Duodenal mucosa (tissue), 2 donors: ENCODE data around the gene IDI2.

ENCODE experiments used
- H3K27ac ChIP-seq: one replicate; pipeline ENCODE4 v1.7.0; 2013; ENCODE audit warnings: low read depth, low read length
- H3K27me3 ChIP-seq, 2 donors: one replicate each; pipeline ENCODE4 v1.7.0; 2013; ENCODE audit warnings: low read length in 2 of 2, control low read depth in 1 of 2; ENCODE audit not compliant: insufficient read depth in 2 of 2, control insufficient read depth in 1 of 2
- H3K36me3 ChIP-seq, 2 donors: one replicate each; pipeline ENCODE4 v1.7.0; 2013; ENCODE audit warnings: low read length in 2 of 2, control low read depth in 1 of 2; ENCODE audit not compliant: insufficient read depth in 2 of 2, control insufficient read depth in 1 of 2
- H3K4me1 ChIP-seq, 2 donors: one replicate each; pipeline ENCODE4 v1.7.0; 2013; ENCODE audit warnings: low read length in 2 of 2, control low read depth in 1 of 2; ENCODE audit not compliant: insufficient read depth in 2 of 2, control insufficient read depth in 1 of 2
- H3K4me3 ChIP-seq, 2 donors: one replicate each; pipeline ENCODE4 v1.7.0; 2013; ENCODE audit warnings: low read length in 2 of 2, low read depth in 1 of 2
- H3K9ac ChIP-seq, 2 donors: one replicate each; pipeline ENCODE4 v1.7.0; 2013; ENCODE audit warnings: low read length in 2 of 2, low read depth in 1 of 2
- H3K9me3 ChIP-seq, 2 donors: one replicate each; pipeline ENCODE4 v1.7.0; 2013; ENCODE audit warnings: low read length in 2 of 2, control low read depth in 1 of 2; ENCODE audit not compliant: control insufficient read depth in 1 of 2

IDI2 gene

DNA sequence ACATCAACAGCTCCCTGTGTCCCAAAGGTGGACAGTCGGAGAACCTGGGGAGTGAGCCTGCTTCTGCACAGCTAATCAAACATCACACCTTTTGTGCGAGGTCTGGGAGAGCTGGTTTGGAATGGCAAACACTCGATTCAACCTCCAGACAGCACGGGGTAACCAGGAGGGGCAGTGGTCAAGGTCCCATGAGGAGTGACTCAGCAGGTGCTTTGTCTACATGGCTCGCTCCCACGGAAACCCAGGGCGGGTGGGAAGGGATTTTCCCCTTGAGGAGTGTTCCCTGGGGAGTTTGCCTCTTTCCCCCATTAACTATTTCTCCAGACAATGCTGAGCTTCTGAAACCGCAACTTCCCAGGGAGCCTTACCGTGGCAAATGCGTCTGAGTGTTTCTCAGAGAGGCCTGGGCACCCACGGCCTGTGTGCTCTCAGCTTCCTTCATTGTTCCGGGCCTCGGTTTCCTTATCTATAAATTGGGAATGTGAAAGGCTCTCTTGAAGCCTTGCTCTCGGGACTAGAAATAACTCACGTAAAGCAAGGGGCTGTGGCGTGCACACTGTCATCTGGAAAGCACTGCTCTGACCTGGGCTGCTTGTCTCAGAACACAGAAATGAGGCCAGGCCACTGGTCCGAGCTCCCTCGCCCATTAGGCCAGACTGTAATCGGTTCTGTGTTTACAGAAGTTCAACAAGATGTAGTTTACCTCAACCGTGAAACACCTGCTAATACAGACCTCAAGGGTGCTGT is 51.4 kb downstream of the IDI2 start:
- no peak overlapping the region for H3K4me3 ChIP-seq
- H3K36me3 ChIP-seq = no peaks in the 10 kb centered on the region
- no peaks in the 10 kb centered on the region for H3K27me3 ChIP-seq
- peaks cover 7 to 12% of the 10 kb centered on the region in 2 donors for H3K9me3 ChIP-seq
- H3K9ac ChIP-seq = no peak overlapping the region
- H3K4me1 ChIP-seq = peaks cover 5 to 12% of the 10 kb centered on the region in 2 donors
- H3K27ac ChIP-seq = no peak overlapping the region

DNA sequence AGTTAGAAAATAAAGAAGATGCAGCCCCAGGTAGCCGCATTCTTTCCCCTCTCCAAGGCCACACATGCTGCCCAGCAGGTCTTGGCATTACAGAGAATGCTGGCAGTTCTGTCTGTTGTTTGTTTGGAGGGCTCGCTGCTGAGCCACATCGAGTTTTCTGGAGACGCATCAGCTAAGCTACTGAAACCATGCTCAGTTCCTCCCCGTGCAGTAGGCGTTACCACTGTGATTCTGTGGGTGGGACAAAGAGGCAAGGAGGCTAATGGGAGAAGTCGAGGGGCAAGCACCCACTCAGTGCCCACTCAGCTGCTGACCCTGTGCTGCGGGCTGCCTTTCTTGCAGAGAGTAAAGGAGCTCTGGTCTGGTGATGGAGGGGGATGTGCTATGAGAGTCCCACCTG is 52.9 kb downstream of the IDI2 start:
- no peak overlapping the region for H3K4me3 ChIP-seq
- no peaks in the 10 kb centered on the region for H3K9me3 ChIP-seq
- no peak overlapping the region for H3K9ac ChIP-seq
- no peaks in the 10 kb centered on the region for H3K36me3 ChIP-seq
- no peak overlapping the region for H3K27ac ChIP-seq
- H3K4me1 ChIP-seq = peaks cover 12% of the 10 kb centered on the region in 2 donors
- no peaks in the 10 kb centered on the region for H3K27me3 ChIP-seq

- Histone ChIP-seq H3K27me3 (no peaks in the 10 kb centered on the region), H3K9ac (no peak overlapping the region), H3K27ac (no peak overlapping the region), H3K36me3 (no peaks in the 10 kb centered on the region), H3K9me3 (no peaks in the 10 kb centered on the region), H3K4me1 (peaks cover 12% of the 10 kb centered on the region in 2 donors), H3K4me3 (no peak overlapping the region)
Measured at GRCh38 chr10:971613-972012, 54.0 kb downstream of the IDI2 start.

DNA sequence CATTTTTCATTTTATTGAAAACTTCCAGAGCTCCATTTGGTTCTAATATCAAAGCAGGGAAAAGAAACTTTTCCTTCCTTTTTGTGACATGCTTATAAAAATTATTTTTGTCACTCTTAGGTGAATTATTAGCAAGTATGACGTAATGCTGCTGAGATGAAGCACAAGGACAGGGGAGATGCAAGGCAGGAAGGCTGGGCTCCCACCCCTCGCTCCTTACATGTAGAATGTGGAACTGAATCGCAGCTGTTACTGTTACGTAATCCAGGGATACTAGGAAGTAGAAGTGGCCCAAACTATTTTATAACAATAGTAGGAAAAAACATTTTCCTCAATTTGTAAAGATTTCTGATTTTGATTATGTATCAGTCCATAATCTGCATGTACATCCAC is 54.5 kb downstream of the IDI2 start:
- Histone ChIP-seq H3K9ac (no peak overlapping the region), H3K36me3 (no peaks in the 10 kb centered on the region), H3K4me3 (no peak overlapping the region), H3K27me3 (no peaks in the 10 kb centered on the region), H3K9me3 (no peaks in the 10 kb centered on the region), H3K27ac (no peak overlapping the region), H3K4me1 (peaks cover 12% of the 10 kb centered on the region in 2 donors)

DNA sequence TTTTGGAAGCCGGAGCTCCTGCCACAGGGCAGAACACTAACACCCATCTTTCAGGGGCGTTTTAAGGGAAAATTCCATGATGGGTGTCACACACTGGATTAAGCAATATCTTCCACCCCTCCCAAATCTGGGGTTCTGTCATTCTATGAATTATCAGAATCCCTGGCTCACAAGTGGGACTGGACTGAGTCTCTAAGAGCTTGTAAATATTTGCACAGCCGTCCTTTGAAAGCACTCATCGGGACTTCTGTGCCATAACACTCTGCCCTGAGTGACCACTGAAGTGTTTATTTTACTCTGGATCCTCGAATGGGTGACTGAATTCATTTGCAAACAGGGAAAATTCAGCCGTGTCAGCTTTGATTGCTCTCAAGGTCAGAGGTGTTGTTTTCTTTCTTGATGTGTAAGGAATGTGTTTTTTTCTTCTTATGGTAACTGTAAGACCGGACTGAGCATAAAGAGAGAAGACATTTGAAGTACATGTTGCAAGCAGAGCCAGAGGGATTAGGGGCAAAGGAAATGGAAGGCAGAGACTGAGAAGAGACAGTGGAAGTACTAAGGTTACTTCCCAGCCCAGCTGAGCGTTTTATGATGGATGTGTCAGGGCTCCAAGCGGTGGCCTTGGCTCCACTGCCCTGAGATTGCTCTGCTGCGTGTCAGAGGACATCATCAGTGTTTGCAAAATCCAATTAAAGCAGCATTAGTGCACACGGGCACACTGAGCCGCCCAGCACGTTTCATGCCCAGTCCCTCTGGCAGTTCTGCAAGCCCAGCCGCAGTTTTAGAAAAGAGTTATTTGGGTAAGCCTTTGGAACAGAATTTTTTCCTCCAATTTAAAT is 55.1 kb downstream of the IDI2 start:
- no peaks in the 10 kb centered on the region for H3K9me3 ChIP-seq
- peaks cover 12% of the 10 kb centered on the region in 2 donors for H3K4me1 ChIP-seq
- H3K9ac ChIP-seq = no peak overlapping the region
- no peaks in the 10 kb centered on the region for H3K36me3 ChIP-seq
- H3K27ac ChIP-seq = no peak overlapping the region
- peak overlapping the region in 1 of 2 donors; percentile 21 for H3K4me3 ChIP-seq
- no peaks in the 10 kb centered on the region for H3K27me3 ChIP-seq

GRCh38 chr10:969473-970150 is 56.0 kb downstream of the IDI2 start:
- Histone ChIP-seq H3K36me3 (no peaks in the 10 kb centered on the region), H3K27ac (no peak overlapping the region), H3K9me3 (no peaks in the 10 kb centered on the region), H3K4me3 (no peak overlapping the region), H3K27me3 (no peaks in the 10 kb centered on the region), H3K4me1 (peaks cover 12% of the 10 kb centered on the region in 2 donors), H3K9ac (no peak overlapping the region)
